ENCODE data around the gene RETN.

RETN gene

DNA sequence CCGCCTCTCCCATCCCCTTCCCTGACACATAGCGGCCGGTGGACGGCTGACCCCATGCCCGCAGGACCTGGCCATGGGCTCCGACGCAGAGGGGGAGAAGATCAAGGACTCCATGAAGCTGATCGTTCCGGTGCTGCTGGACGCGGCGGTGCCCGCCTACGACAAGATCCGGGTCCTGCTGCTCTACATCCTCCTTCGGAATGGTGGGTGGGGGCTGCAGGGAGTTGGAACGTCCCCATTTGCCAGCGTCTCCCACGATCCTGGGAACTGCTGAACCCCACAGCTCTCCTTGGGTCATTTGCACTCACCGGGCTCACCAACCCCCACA, 24.3 kb upstream of the RETN start:
- Histone ChIP-seq H3K9me3 (ENCODE audit: insufficient read depth, low read depth, low read length) (no peaks in the 10 kb centered on the region), H3K4me1 (ENCODE audit: insufficient read depth, low read length, poor library complexity, severe bottlenecking) (no peaks in the 10 kb centered on the region), H3K4me3 (ENCODE audit: low read length, poor library complexity, severe bottlenecking) (no peak overlapping the region), H3K36me3 (ENCODE audit: insufficient read depth, low read length) (no peaks in the 10 kb centered on the region), H2AFZ (ENCODE audit: low read length) (no peak overlapping the region), H4K20me1 (ENCODE audit: insufficient read depth, low read length, poor library complexity, severe bottlenecking) (no peaks in the 10 kb centered on the region), H3K9me2 (replicated peaks; ENCODE audit: low read depth, low read length) (no peaks in the 10 kb centered on the region), H3F3A (ENCODE audit: low read depth) (no peaks in the 10 kb centered on the region), H3K27me3 (ENCODE audit: insufficient read depth, low read length, poor library complexity, severe bottlenecking) (no peaks in the 10 kb centered on the region), H3K9ac (ENCODE audit: low read depth, low read length, poor library complexity, severe bottlenecking) (no peak overlapping the region), H3K79me2 (ENCODE audit: insufficient read depth, low read length) (no peaks in the 10 kb centered on the region), H3K4me2 (ENCODE audit: low read depth, low read length, poor library complexity, severe bottlenecking) (no peak overlapping the region)
- no peak for TF ChIP-seq EZH2phosphoT487 (IDR thresholded peaks at IDR 0.05; ENCODE audit: borderline replicate concordance)

GRCh38 chr19:7645163-7645562, 23.7 kb upstream of the RETN start:
- no peak overlapping the region for H3K4me3 ChIP-seq (ENCODE audit: low read length, poor library complexity, severe bottlenecking)
- H3K79me2 ChIP-seq (ENCODE audit: insufficient read depth, low read length), result no peaks in the 10 kb centered on the region
- TF ChIP-seq CTCF (conservative IDR thresholded peaks at IDR 0.05; ENCODE audit: low read length) (no peak), EZH2phosphoT487 (IDR thresholded peaks at IDR 0.05; ENCODE audit: borderline replicate concordance) (no peak)
- H3K4me2 ChIP-seq (ENCODE audit: low read depth, low read length, poor library complexity, severe bottlenecking), result no peak overlapping the region
- H3K36me3 ChIP-seq (ENCODE audit: insufficient read depth, low read length), result no peaks in the 10 kb centered on the region
- no peaks in the 10 kb centered on the region for H3K27me3 ChIP-seq (ENCODE audit: insufficient read depth, low read length, poor library complexity, severe bottlenecking)
- H2AFZ ChIP-seq (ENCODE audit: low read length), result no peak overlapping the region
- no peaks in the 10 kb centered on the region for H3K4me1 ChIP-seq (ENCODE audit: insufficient read depth, low read length, poor library complexity, severe bottlenecking)
- no peaks in the 10 kb centered on the region for H3F3A ChIP-seq (ENCODE audit: low read depth)
- H3K9me2 ChIP-seq (replicated peaks; ENCODE audit: low read depth, low read length), result no peaks in the 10 kb centered on the region
- no peaks in the 10 kb centered on the region for H3K9me3 ChIP-seq (ENCODE audit: insufficient read depth, low read depth, low read length)
- H4K20me1 ChIP-seq (ENCODE audit: insufficient read depth, low read length, poor library complexity, severe bottlenecking), result no peaks in the 10 kb centered on the region
- H3K9ac ChIP-seq (ENCODE audit: low read depth, low read length, poor library complexity, severe bottlenecking), result no peak overlapping the region

GRCh38 chr19:7645656-7646425, 23.0 kb upstream of the RETN start:
- Histone ChIP-seq H3K4me2 (ENCODE audit: low read depth, low read length, poor library complexity, severe bottlenecking) (no peak overlapping the region), H3K9me2 (replicated peaks; ENCODE audit: low read depth, low read length) (no peaks in the 10 kb centered on the region), H3K79me2 (ENCODE audit: insufficient read depth, low read length) (no peaks in the 10 kb centered on the region), H3K36me3 (ENCODE audit: insufficient read depth, low read length) (no peaks in the 10 kb centered on the region), H3K27me3 (ENCODE audit: insufficient read depth, low read length, poor library complexity, severe bottlenecking) (no peaks in the 10 kb centered on the region), H4K20me1 (ENCODE audit: insufficient read depth, low read length, poor library complexity, severe bottlenecking) (no peaks in the 10 kb centered on the region), H3K4me1 (ENCODE audit: insufficient read depth, low read length, poor library complexity, severe bottlenecking) (no peaks in the 10 kb centered on the region), H3K9me3 (ENCODE audit: insufficient read depth, low read depth, low read length) (no peaks in the 10 kb centered on the region), H3K4me3 (ENCODE audit: low read length, poor library complexity, severe bottlenecking) (no peak overlapping the region), H3F3A (ENCODE audit: low read depth) (no peaks in the 10 kb centered on the region), H2AFZ (ENCODE audit: low read length) (no peak overlapping the region), H3K9ac (ENCODE audit: low read depth, low read length, poor library complexity, severe bottlenecking) (no peak overlapping the region)
- no peak for TF ChIP-seq CTCF (conservative IDR thresholded peaks at IDR 0.05; ENCODE audit: low read length)
- no peak for TF ChIP-seq EZH2phosphoT487 (IDR thresholded peaks at IDR 0.05; ENCODE audit: borderline replicate concordance)

DNA sequence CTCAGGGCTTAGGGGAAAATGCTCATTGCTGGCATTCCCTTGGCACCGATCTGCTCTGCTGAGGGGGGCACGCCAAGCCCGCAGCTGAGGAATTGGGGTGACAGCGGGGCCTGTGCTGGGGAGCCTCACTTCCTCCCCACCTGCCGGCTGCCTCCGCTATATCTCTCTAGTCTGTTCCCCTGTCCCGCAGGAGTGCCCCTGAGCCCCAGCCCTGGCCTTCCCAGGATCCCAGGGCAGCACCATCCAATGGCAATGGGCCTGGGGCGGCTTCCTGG, 22.5 kb upstream of the RETN start:
- TF ChIP-seq EZH2phosphoT487 (IDR thresholded peaks at IDR 0.05; ENCODE audit: borderline replicate concordance) (no peak), CTCF (conservative IDR thresholded peaks at IDR 0.05; ENCODE audit: low read length) (no peak)
- Histone ChIP-seq H3K9me3 (ENCODE audit: insufficient read depth, low read depth, low read length) (no peaks in the 10 kb centered on the region), H3K4me3 (ENCODE audit: low read length, poor library complexity, severe bottlenecking) (no peak overlapping the region), H3K9me2 (replicated peaks; ENCODE audit: low read depth, low read length) (no peaks in the 10 kb centered on the region), H3F3A (ENCODE audit: low read depth) (no peaks in the 10 kb centered on the region), H4K20me1 (ENCODE audit: insufficient read depth, low read length, poor library complexity, severe bottlenecking) (no peaks in the 10 kb centered on the region), H3K36me3 (ENCODE audit: insufficient read depth, low read length) (no peaks in the 10 kb centered on the region), H3K4me1 (ENCODE audit: insufficient read depth, low read length, poor library complexity, severe bottlenecking) (no peaks in the 10 kb centered on the region), H3K79me2 (ENCODE audit: insufficient read depth, low read length) (no peaks in the 10 kb centered on the region), H3K4me2 (ENCODE audit: low read depth, low read length, poor library complexity, severe bottlenecking) (no peak overlapping the region), H2AFZ (ENCODE audit: low read length) (no peak overlapping the region), H3K27me3 (ENCODE audit: insufficient read depth, low read length, poor library complexity, severe bottlenecking) (no peaks in the 10 kb centered on the region), H3K9ac (ENCODE audit: low read depth, low read length, poor library complexity, severe bottlenecking) (no peak overlapping the region)

Data from Loucy (cell line).